ENCODE results near the gene KLRD1. TPM values are rescaled to one million over a fixed set of nuclear protein-coding genes. Genes with fewer than 3 reads are reported as not detected.
"Not testable (repeated sequence)": the region's sequence is repeated elsewhere in the genome, so short reads cannot be mapped to it uniquely, and the experiment has no call there.

The KLRD1 gene
- polyA plus RNA-seq, 2 donors = 0.16 to 0.46 TPM

- 41 to 47% methylated on average over 2 of the region's 2 CpGs for WGBS, 2 donors
- Histone ChIP-seq H3K36me3 (ENCODE audit: control insufficient read depth in 2 of 2, insufficient read depth in 2 of 2, low read length in 1 of 2) (no peaks in the 10 kb centered on the region), H3K27me3 (ENCODE audit: control insufficient read depth in 1 of 2, insufficient read depth in 2 of 2, low read length in 2 of 2) (no peaks in the 10 kb centered on the region), H3K4me1 (ENCODE audit: control insufficient read depth in 2 of 2, insufficient read depth in 2 of 2, low read length in 1 of 2) (no peaks in the 10 kb centered on the region), H3K4me3 (ENCODE audit: low read depth in 1 of 2, low read length in 2 of 2) (no peak overlapping the region), H3K27ac (ENCODE audit: low read depth in 2 of 2, low read length in 1 of 2) (no peak overlapping the region), H3K9me3 (ENCODE audit: control insufficient read depth in 2 of 2, insufficient read depth in 1 of 2, low read depth in 1 of 2, low read length in 1 of 2) (no peaks in the 10 kb centered on the region)
Observed at GRCh38 chr12:10331642-10332239, 24.1 kb downstream of the KLRD1 start.

GRCh38 chr12:10336196-10336595 is 28.5 kb downstream of the KLRD1 start:
- H3K27ac ChIP-seq (ENCODE audit: low read depth in 2 of 2, low read length in 1 of 2); H3K4me1 ChIP-seq (ENCODE audit: control insufficient read depth in 2 of 2, insufficient read depth in 2 of 2, low read length in 1 of 2); H3K27me3 ChIP-seq (ENCODE audit: control insufficient read depth in 1 of 2, insufficient read depth in 2 of 2, low read length in 2 of 2); H3K4me3 ChIP-seq (ENCODE audit: low read depth in 1 of 2, low read length in 2 of 2); H3K9me3 ChIP-seq (ENCODE audit: control insufficient read depth in 2 of 2, insufficient read depth in 1 of 2, low read depth in 1 of 2, low read length in 1 of 2); H3K36me3 ChIP-seq (ENCODE audit: control insufficient read depth in 2 of 2, insufficient read depth in 2 of 2, low read length in 1 of 2): not testable (repeated sequence)
- WGBS, 2 donors = 43 to 60% methylated on average over 4 of the region's 4 CpGs

GRCh38 chr12:10338470-10338869 is 30.8 kb downstream of the KLRD1 start:
- H3K36me3 ChIP-seq (ENCODE audit: control insufficient read depth in 2 of 2, insufficient read depth in 2 of 2, low read length in 1 of 2); H3K9me3 ChIP-seq (ENCODE audit: control insufficient read depth in 2 of 2, insufficient read depth in 1 of 2, low read depth in 1 of 2, low read length in 1 of 2); H3K27ac ChIP-seq (ENCODE audit: low read depth in 2 of 2, low read length in 1 of 2); H3K27me3 ChIP-seq (ENCODE audit: control insufficient read depth in 1 of 2, insufficient read depth in 2 of 2, low read length in 2 of 2); H3K4me3 ChIP-seq (ENCODE audit: low read depth in 1 of 2, low read length in 2 of 2); H3K4me1 ChIP-seq (ENCODE audit: control insufficient read depth in 2 of 2, insufficient read depth in 2 of 2, low read length in 1 of 2): not testable (repeated sequence)
- 65 to 74% methylated on average over 3 to 4 of the region's 4 CpGs for WGBS, 2 donors

- Histone ChIP-seq H3K36me3 (ENCODE audit: control insufficient read depth in 2 of 2, insufficient read depth in 2 of 2, low read length in 1 of 2) (no peaks in the 10 kb centered on the region), H3K27ac (ENCODE audit: low read depth in 2 of 2, low read length in 1 of 2) (no peak overlapping the region), H3K9me3 (ENCODE audit: control insufficient read depth in 2 of 2, insufficient read depth in 1 of 2, low read depth in 1 of 2, low read length in 1 of 2) (no peaks in the 10 kb centered on the region), H3K27me3 (ENCODE audit: control insufficient read depth in 1 of 2, insufficient read depth in 2 of 2, low read length in 2 of 2) (no peaks in the 10 kb centered on the region), H3K4me3 (ENCODE audit: low read depth in 1 of 2, low read length in 2 of 2) (no peak overlapping the region), H3K4me1 (ENCODE audit: control insufficient read depth in 2 of 2, insufficient read depth in 2 of 2, low read length in 1 of 2) (no peaks in the 10 kb centered on the region)
- 77 to 80% methylated on average over 9 of the region's 9 CpGs for WGBS, 2 donors
Observed at GRCh38 chr12:10339053-10339840, 31.6 kb downstream of the KLRD1 start.

- H3K4me3 ChIP-seq (ENCODE audit: low read depth in 1 of 2, low read length in 2 of 2); H3K27me3 ChIP-seq (ENCODE audit: control insufficient read depth in 1 of 2, insufficient read depth in 2 of 2, low read length in 2 of 2); H3K36me3 ChIP-seq (ENCODE audit: control insufficient read depth in 2 of 2, insufficient read depth in 2 of 2, low read length in 1 of 2); H3K9me3 ChIP-seq (ENCODE audit: control insufficient read depth in 2 of 2, insufficient read depth in 1 of 2, low read depth in 1 of 2, low read length in 1 of 2); H3K4me1 ChIP-seq (ENCODE audit: control insufficient read depth in 2 of 2, insufficient read depth in 2 of 2, low read length in 1 of 2); H3K27ac ChIP-seq (ENCODE audit: low read depth in 2 of 2, low read length in 1 of 2): not testable (repeated sequence)
- WGBS, 2 donors = 88 to 93% methylated on average over 2 of the region's 2 CpGs
Observed at GRCh38 chr12:10340946-10341345, 33.3 kb downstream of the KLRD1 start.

- Histone ChIP-seq H3K27me3 (ENCODE audit: control insufficient read depth in 1 of 2, insufficient read depth in 2 of 2, low read length in 2 of 2) (no peaks in the 10 kb centered on the region), H3K4me3 (ENCODE audit: low read depth in 1 of 2, low read length in 2 of 2) (no peak overlapping the region), H3K36me3 (ENCODE audit: control insufficient read depth in 2 of 2, insufficient read depth in 2 of 2, low read length in 1 of 2) (no peaks in the 10 kb centered on the region), H3K4me1 (ENCODE audit: control insufficient read depth in 2 of 2, insufficient read depth in 2 of 2, low read length in 1 of 2) (no peaks in the 10 kb centered on the region), H3K27ac (ENCODE audit: low read depth in 2 of 2, low read length in 1 of 2) (no peak overlapping the region), H3K9me3 (ENCODE audit: control insufficient read depth in 2 of 2, insufficient read depth in 1 of 2, low read depth in 1 of 2, low read length in 1 of 2) (no peaks in the 10 kb centered on the region)
- 90 to 93% methylated on average over 1 of the region's 1 CpG for WGBS, 2 donors
Observed at GRCh38 chr12:10341892-10342509, 34.3 kb downstream of the KLRD1 start.

GRCh38 chr12:10351457-10351856 is 43.8 kb downstream of the KLRD1 start:
- H3K27me3 ChIP-seq (ENCODE audit: control insufficient read depth in 1 of 2, insufficient read depth in 2 of 2, low read length in 2 of 2) = not testable (repeated sequence)
- WGBS, 2 donors = 47 to 54% methylated on average over 3 of the region's 3 CpGs

GRCh38 chr12:10354071-10354470 is 46.4 kb downstream of the KLRD1 start:
- whole genome bisulfite sequencing, 2 donors = 62 to 69% methylated on average over 4 of the region's 4 CpGs
- no peaks in the 10 kb centered on the region for H3K9me3 ChIP-seq (ENCODE audit: control insufficient read depth in 2 of 2, insufficient read depth in 1 of 2, low read depth in 1 of 2, low read length in 1 of 2)
- no peak overlapping the region for H3K27ac ChIP-seq (ENCODE audit: low read depth in 2 of 2, low read length in 1 of 2)
- no peaks in the 10 kb centered on the region for H3K4me1 ChIP-seq (ENCODE audit: control insufficient read depth in 2 of 2, insufficient read depth in 2 of 2, low read length in 1 of 2)
- H3K36me3 ChIP-seq (ENCODE audit: control insufficient read depth in 2 of 2, insufficient read depth in 2 of 2, low read length in 1 of 2) = no peaks in the 10 kb centered on the region
- H3K27me3 ChIP-seq (ENCODE audit: control insufficient read depth in 1 of 2, insufficient read depth in 2 of 2, low read length in 2 of 2) = no peaks in the 10 kb centered on the region
- no peak overlapping the region for H3K4me3 ChIP-seq (ENCODE audit: low read depth in 1 of 2, low read length in 2 of 2)

More at GRCh38 chr12:10351457-10351856, 43.8 kb downstream of the KLRD1 start:
- not testable (repeated sequence) for H3K9me3 ChIP-seq (ENCODE audit: control insufficient read depth in 2 of 2, insufficient read depth in 1 of 2, low read depth in 1 of 2, low read length in 1 of 2); H3K4me3 ChIP-seq (ENCODE audit: low read depth in 1 of 2, low read length in 2 of 2); H3K27ac ChIP-seq (ENCODE audit: low read depth in 2 of 2, low read length in 1 of 2); H3K36me3 ChIP-seq (ENCODE audit: control insufficient read depth in 2 of 2, insufficient read depth in 2 of 2, low read length in 1 of 2); H3K4me1 ChIP-seq (ENCODE audit: control insufficient read depth in 2 of 2, insufficient read depth in 2 of 2, low read length in 1 of 2)

- Histone ChIP-seq H3K4me1 (ENCODE audit: control insufficient read depth in 2 of 2, insufficient read depth in 2 of 2, low read length in 1 of 2) (no peaks in the 10 kb centered on the region), H3K4me3 (ENCODE audit: low read depth in 1 of 2, low read length in 2 of 2) (no peak overlapping the region), H3K27ac (ENCODE audit: low read depth in 2 of 2, low read length in 1 of 2) (no peak overlapping the region), H3K27me3 (ENCODE audit: control insufficient read depth in 1 of 2, insufficient read depth in 2 of 2, low read length in 2 of 2) (no peaks in the 10 kb centered on the region), H3K36me3 (ENCODE audit: control insufficient read depth in 2 of 2, insufficient read depth in 2 of 2, low read length in 1 of 2) (no peaks in the 10 kb centered on the region), H3K9me3 (ENCODE audit: control insufficient read depth in 2 of 2, insufficient read depth in 1 of 2, low read depth in 1 of 2, low read length in 1 of 2) (no peaks in the 10 kb centered on the region)
- 57 to 69% methylated on average over 2 of the region's 2 CpGs for WGBS, 2 donors
Observed at GRCh38 chr12:10354502-10354901, 46.8 kb downstream of the KLRD1 start.
